NCI-H345 (cell line): ENCODE data around the gene VAT1.
"Not testable (repeated sequence)": the region's sequence is repeated elsewhere in the genome, so short reads cannot be mapped to it uniquely, and the experiment has no call there.

ENCODE experiments used
- DNase-seq: peaks from one replicate; lab custom pipeline; 2025; lab: John Stamatoyannopoulos, UW

The VAT1 gene

GRCh38 chr17:43006639-43007551, 15.3 kb downstream of the VAT1 start, which contains the start of gene IFI35:
IFI35 (plus strand) TSS chr17:43006784; CDS start chr17:43006948, 164 bp downstream.
- DNase-seq: no peak

- DNase-seq: no peak
Observed at GRCh38 chr17:43003542-43004172, 18.5 kb downstream of the VAT1 start.

GRCh38 chr17:43000894-43001293, 21.3 kb downstream of the VAT1 start:
- not testable (repeated sequence) for DNase-seq

- DNase-seq: no peak
Observed at GRCh38 chr17:42999003-42999525, 23.1 kb downstream of the VAT1 start.

- peak; percentile 99 for DNase-seq
Observed at GRCh38 chr17:42997984-42998938, 23.9 kb downstream of the VAT1 start, which contains the start of gene RPL27. RPL27 (plus strand) TSS chr17:42998419; CDS start chr17:42998751, 332 bp downstream.

- DNase-seq: no peak
Observed at GRCh38 chr17:42997390-42997983, 24.7 kb downstream of the VAT1 start.

- DNase-seq: not testable (repeated sequence)
Observed at GRCh38 chr17:42993913-42994312, 28.3 kb downstream of the VAT1 start.

- DNase-seq: no peak
Observed at GRCh38 chr17:42992872-42993271, 29.3 kb downstream of the VAT1 start.

- DNase-seq: no peak
Observed at GRCh38 chr17:42991471-42991870, 30.7 kb downstream of the VAT1 start.

GRCh38 chr17:42989726-42990652, 32.2 kb downstream of the VAT1 start:
- DNase-seq: no peak

GRCh38 chr17:42989141-42989540, 33.0 kb downstream of the VAT1 start:
- DNase-seq: no peak

GRCh38 chr17:42985225-42985624, 37.0 kb downstream of the VAT1 start:
- no peak for DNase-seq

GRCh38 chr17:42982266-42982665, 39.9 kb downstream of the VAT1 start:
- DNase-seq: no peak

- DNase-seq: peak; percentile 41
Observed at GRCh38 chr17:42980766-42981397, 41.3 kb downstream of the VAT1 start.

- peak; percentile 93 for DNase-seq
Observed at GRCh38 chr17:42980274-42980765, 41.9 kb downstream of the VAT1 start, which contains the start of gene RUNDC1. RUNDC1 (plus strand) TSS chr17:42980565; CDS start chr17:42980577, 12 bp downstream.

GRCh38 chr17:42979511-42980273, 42.5 kb downstream of the VAT1 start, which contains the start of gene PTGES3L:
PTGES3L (minus strand) TSS chr17:42980080; CDS start chr17:42980053, 27 bp downstream.
- peak; percentile 77 for DNase-seq

- not testable (repeated sequence) for DNase-seq
Observed at GRCh38 chr17:42975701-42976100, 46.5 kb downstream of the VAT1 start.

- DNase-seq: no peak
Observed at GRCh38 chr17:42975265-42975664, 46.9 kb downstream of the VAT1 start.
